Chondrocyte (in vitro differentiated cells): ENCODE measurements around the gene OR6V1. TPM values are rescaled to one million over a fixed set of nuclear protein-coding genes. Genes with fewer than 3 reads are reported as not detected.

ENCODE experiments used
- DNase-seq: peaks from one replicate; pipeline ENCODE4 v3.0.0; 2021; ENCODE audit warnings: mixed read lengths, low spot score
- H3K27ac Mint-ChIP-seq: one replicate; pipeline ENCODE4 v1.8.0; 2021; ENCODE audit warnings: mild to moderate bottlenecking, moderate library complexity, mixed read lengths; ENCODE audit not compliant: unreplicated experiment
- H3K27me3 Mint-ChIP-seq: 2 replicates; pipeline ENCODE4 v1.8.0; 2021; ENCODE audit warnings: low read depth, mixed read lengths
- H3K36me3 Mint-ChIP-seq: 2 replicates; pipeline ENCODE4 v1.8.0; 2021; ENCODE audit warnings: low read depth, mixed read lengths
- H3K4me1 Mint-ChIP-seq: 2 replicates; pipeline ENCODE4 v1.8.0; 2021; ENCODE audit warnings: low read depth, mild to moderate bottlenecking, mixed read lengths
- H3K4me3 Mint-ChIP-seq: one replicate; pipeline ENCODE4 v1.8.0; 2021; ENCODE audit warnings: mild to moderate bottlenecking, moderate library complexity, mixed read lengths; ENCODE audit not compliant: unreplicated experiment
- H3K9me3 Mint-ChIP-seq: 2 replicates; pipeline ENCODE4 v1.8.0; 2021; ENCODE audit warnings: low read depth, mixed read lengths
- total RNA-seq: library from RNA; stranded (reverse); gene quantifications from 3 replicates; pipeline ENCODE4 v1.2.1, GENCODE V29; 2021
- TF ChIP-seq, protein P1 (sequence below): fragments of 200-600 bp; sonication (generic); IDR thresholded peaks from 2 replicates; pipeline ENCODE4 v1.5.0; 2021; ENCODE audit warnings: antibody characterized with exemption, mild to moderate bottlenecking, moderate library complexity

OR6V1 gene
- total RNA-seq, 1 donor from 2014 or later: not detected

DNA sequence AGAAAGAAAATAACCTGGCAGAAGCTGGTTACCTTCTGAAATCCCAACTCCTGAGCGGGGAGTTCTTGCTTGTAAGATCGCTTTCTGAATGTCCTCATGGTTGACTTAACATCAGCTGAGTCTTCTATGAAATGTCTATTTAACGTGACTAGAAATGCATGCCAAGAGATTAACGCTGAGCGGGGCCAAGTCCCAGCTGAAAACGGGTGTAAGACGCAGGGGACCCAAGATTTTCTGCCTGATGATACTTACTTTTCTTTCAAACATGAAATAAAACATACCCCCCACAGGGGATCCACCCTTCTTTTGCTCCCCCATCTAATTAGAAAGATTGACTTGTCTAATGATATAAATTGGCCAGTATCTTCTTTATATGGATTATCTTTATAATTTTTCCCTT is 40.1 kb upstream of the OR6V1 start:
- no peak overlapping the region for H3K27ac Mint-ChIP-seq

DNA sequence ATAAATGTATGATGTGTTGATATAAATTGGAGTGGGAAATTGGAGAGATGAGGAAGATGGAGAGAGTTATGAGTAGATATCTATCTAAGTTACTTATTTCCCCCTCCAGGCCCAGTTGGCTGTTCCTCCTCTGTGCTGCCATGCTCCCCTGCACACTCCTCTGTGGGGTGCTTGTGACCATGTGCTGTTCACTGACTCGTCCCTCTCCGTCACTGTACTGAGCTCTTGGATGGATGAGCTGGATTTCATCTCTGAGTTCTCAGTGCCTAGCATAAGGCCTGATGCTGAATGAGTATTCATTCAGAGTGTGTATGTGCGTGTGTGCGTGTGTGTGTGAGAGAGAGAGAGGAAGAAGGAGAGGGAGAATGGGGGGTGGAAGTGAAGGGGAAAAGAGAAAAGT is 39.7 kb upstream of the OR6V1 start:
- TF ChIP-seq, protein P1, sequence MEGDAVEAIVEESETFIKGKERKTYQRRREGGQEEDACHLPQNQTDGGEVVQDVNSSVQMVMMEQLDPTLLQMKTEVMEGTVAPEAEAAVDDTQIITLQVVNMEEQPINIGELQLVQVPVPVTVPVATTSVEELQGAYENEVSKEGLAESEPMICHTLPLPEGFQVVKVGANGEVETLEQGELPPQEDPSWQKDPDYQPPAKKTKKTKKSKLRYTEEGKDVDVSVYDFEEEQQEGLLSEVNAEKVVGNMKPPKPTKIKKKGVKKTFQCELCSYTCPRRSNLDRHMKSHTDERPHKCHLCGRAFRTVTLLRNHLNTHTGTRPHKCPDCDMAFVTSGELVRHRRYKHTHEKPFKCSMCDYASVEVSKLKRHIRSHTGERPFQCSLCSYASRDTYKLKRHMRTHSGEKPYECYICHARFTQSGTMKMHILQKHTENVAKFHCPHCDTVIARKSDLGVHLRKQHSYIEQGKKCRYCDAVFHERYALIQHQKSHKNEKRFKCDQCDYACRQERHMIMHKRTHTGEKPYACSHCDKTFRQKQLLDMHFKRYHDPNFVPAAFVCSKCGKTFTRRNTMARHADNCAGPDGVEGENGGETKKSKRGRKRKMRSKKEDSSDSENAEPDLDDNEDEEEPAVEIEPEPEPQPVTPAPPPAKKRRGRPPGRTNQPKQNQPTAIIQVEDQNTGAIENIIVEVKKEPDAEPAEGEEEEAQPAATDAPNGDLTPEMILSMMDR: no peak
- Mint-ChIP-seq H3K4me1 (peaks cover 47% of the 10 kb centered on the region), H3K27me3 (peaks cover 9% of the 10 kb centered on the region), H3K27ac (no peak overlapping the region), H3K4me3 (no peak overlapping the region), H3K9me3 (no peaks in the 10 kb centered on the region), H3K36me3 (no peaks in the 10 kb centered on the region)
- DNase-seq: no peak

More for the DNA sequence above, 40.1 kb upstream of the OR6V1 start:
- no peak for DNase-seq
- Mint-ChIP-seq H3K36me3 (no peaks in the 10 kb centered on the region), H3K4me3 (no peak overlapping the region), H3K27me3 (peaks cover 9% of the 10 kb centered on the region), H3K4me1 (peaks cover 45% of the 10 kb centered on the region), H3K9me3 (no peaks in the 10 kb centered on the region)
- TF ChIP-seq, protein P1: no peak

DNA sequence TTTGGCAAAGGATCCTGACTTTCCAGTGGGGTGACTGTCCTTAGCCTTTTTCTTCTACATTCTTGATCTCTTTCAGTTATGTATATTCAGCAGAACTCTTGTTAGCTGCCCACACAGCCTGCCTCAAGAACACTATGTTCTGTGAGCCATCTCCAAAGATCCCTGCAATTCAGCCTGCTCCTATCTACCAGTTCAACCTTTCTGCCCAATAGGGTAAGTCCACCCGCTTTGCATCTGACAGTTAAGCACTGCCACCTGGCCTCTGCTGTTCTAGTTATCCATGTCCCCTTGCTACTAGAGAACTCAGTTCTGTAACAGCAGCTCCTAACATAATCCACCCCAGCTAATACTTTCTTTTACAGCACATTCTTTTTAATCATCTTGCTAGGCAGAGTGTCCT is 38.7 kb upstream of the OR6V1 start:
- TF ChIP-seq, protein P1: no peak
- H3K36me3 Mint-ChIP-seq: no peaks in the 10 kb centered on the region
- H3K4me3 Mint-ChIP-seq: no peak overlapping the region
- H3K27me3 Mint-ChIP-seq: peaks cover 5% of the 10 kb centered on the region
- H3K4me1 Mint-ChIP-seq: peaks cover 43% of the 10 kb centered on the region
- no peak overlapping the region for H3K27ac Mint-ChIP-seq
- H3K9me3 Mint-ChIP-seq: no peaks in the 10 kb centered on the region
- DNase-seq: no peak

DNA sequence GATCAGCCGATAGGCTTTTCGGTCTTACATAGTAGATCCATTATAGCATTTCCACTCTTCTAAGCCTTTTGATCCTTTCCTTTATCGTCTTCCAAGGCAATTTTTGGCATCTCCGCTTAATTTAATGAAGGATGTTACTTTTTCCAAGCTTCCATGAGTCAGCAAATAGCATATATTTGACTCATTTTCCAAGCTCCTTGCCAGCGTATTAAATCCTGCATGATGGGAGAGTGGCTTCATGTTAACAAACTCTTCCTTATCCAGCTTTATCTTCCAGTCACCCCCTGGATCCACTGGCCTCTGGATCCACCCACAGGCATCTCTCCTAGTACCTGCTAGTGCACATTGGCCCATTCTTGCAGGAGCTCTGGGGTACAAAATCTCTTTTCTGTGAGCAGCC is 38.2 kb upstream of the OR6V1 start:
- peak overlapping the region; percentile 6 for H3K27ac Mint-ChIP-seq
- H3K4me1 Mint-ChIP-seq: peaks cover 44% of the 10 kb centered on the region
- H3K27me3 Mint-ChIP-seq: peaks cover 4% of the 10 kb centered on the region
- DNase-seq: no peak
- no peaks in the 10 kb centered on the region for H3K9me3 Mint-ChIP-seq
- TF ChIP-seq, protein P1: no peak
- no peak overlapping the region for H3K4me3 Mint-ChIP-seq
- H3K36me3 Mint-ChIP-seq: no peaks in the 10 kb centered on the region

DNA sequence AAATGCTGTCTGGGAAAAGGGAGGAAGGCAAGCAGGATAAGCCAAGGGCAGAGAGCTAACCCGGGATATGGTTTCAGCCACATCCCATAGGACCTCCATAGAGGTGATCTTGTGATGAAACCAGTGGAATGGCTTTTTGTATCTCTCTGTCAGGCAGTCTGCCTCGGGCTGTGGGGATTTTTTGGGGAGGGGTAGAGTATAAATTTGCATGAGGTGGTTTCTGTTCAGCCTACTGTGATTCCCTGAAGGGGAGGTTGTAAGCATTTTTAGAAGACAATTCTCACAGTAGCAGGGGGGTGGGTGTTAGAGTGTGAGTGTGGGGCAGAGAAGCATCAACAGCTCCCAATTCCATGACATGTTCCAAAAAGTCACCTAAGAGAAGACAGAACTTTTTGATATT is 37.1 kb upstream of the OR6V1 start:
- Mint-ChIP-seq H3K4me3 (no peak overlapping the region), H3K27me3 (no peaks in the 10 kb centered on the region), H3K4me1 (peaks cover 45% of the 10 kb centered on the region), H3K9me3 (no peaks in the 10 kb centered on the region), H3K27ac (no peak overlapping the region), H3K36me3 (no peaks in the 10 kb centered on the region)
- no peak for DNase-seq
- TF ChIP-seq, protein P1: no peak
